ENCODE results near the gene GSTP1.
"Not testable (repeated sequence)": the region's sequence is repeated elsewhere in the genome, so short reads cannot be mapped to it uniquely, and the experiment has no call there.

Gene GSTP1

GRCh38 chr11:67614730-67615714 is 31.4 kb downstream of the GSTP1 start:
- DNase-seq (ENCODE audit: low spot score), result peak; percentile 53

GRCh38 chr11:67615728-67616430 is 32.3 kb downstream of the GSTP1 start:
- no peak for DNase-seq (ENCODE audit: low spot score)

- DNase-seq (ENCODE audit: low spot score), result no peak
These were observed 33.0 kb downstream of the GSTP1 start for GRCh38 chr11:67616431-67617242.

GRCh38 chr11:67617243-67617953 is 33.8 kb downstream of the GSTP1 start:
- no peak for DNase-seq (ENCODE audit: low spot score)

GRCh38 chr11:67618901-67619659 is 35.5 kb downstream of the GSTP1 start:
- DNase-seq (ENCODE audit: low spot score), result not testable (repeated sequence)

GRCh38 chr11:67619683-67620618 is 36.3 kb downstream of the GSTP1 start:
- DNase-seq (ENCODE audit: low spot score), result not testable (repeated sequence)

GRCh38 chr11:67620621-67621020 is 37.0 kb downstream of the GSTP1 start:
- DNase-seq (ENCODE audit: low spot score), result not testable (repeated sequence)

GRCh38 chr11:67621928-67622327 is 38.3 kb downstream of the GSTP1 start:
- DNase-seq (ENCODE audit: low spot score), result not testable (repeated sequence)

- DNase-seq (ENCODE audit: low spot score), result not testable (repeated sequence)
These were observed 39.3 kb downstream of the GSTP1 start for GRCh38 chr11:67622905-67623304.

- DNase-seq (ENCODE audit: low spot score), result not testable (repeated sequence)
These were observed 40.2 kb downstream of the GSTP1 start for GRCh38 chr11:67623795-67624194.

GRCh38 chr11:67626131-67626833 is 42.7 kb downstream of the GSTP1 start:
- DNase-seq (ENCODE audit: low spot score), result not testable (repeated sequence)

GRCh38 chr11:67626970-67627369 is 43.4 kb downstream of the GSTP1 start:
- DNase-seq (ENCODE audit: low spot score), result no peak

- DNase-seq (ENCODE audit: low spot score), result no peak
These were observed 43.8 kb downstream of the GSTP1 start for GRCh38 chr11:67627441-67627811.

- DNase-seq (ENCODE audit: low spot score), result no peak
These were observed 44.4 kb downstream of the GSTP1 start for GRCh38 chr11:67627812-67628624.

GRCh38 chr11:67628710-67629385 is 45.2 kb downstream of the GSTP1 start:
- no peak for DNase-seq (ENCODE audit: low spot score)

GRCh38 chr11:67629386-67630227 is 46.0 kb downstream of the GSTP1 start, which contains the start of gene NUDT8:
TSS of gene NUDT8 (minus strand) at chr11:67629937. CDS start at chr11:67629911, 26 bp downstream.
- DNase-seq (ENCODE audit: low spot score), result peak; percentile 89

All from AG20443 (cell line).